GM12874 (cell line): ENCODE data around the gene SCN1B.

Experiments
- CTCF ChIP-seq: IDR thresholded peaks from 2 replicates; pipeline ENCODE4 v1.5.1; 2011; ENCODE audit warnings: low read depth, mild to moderate bottlenecking, control low read depth, low read length, moderate library complexity; ENCODE audit not compliant: insufficient read depth

The SCN1B gene

GRCh38 chr19:35026418-35026817 lies 3.9 kb upstream of the SCN1B start:
- TF ChIP-seq CTCF, result no peak

- no peak for TF ChIP-seq CTCF
Measured at GRCh38 chr19:35027009-35027408, 3.3 kb upstream of the SCN1B start.

- no peak for TF ChIP-seq CTCF
Measured at GRCh38 chr19:35027851-35028599, 2.2 kb upstream of the SCN1B start.

GRCh38 chr19:35029737-35030256 lies 473 bp upstream of the SCN1B start:
- no peak for TF ChIP-seq CTCF

- TF ChIP-seq CTCF, result no peak
Measured at GRCh38 chr19:35031072-35031881, 1.0 kb downstream of the SCN1B start.

- TF ChIP-seq CTCF, result no peak
Measured at GRCh38 chr19:35032356-35032865, 2.1 kb downstream of the SCN1B start.

- TF ChIP-seq CTCF, result no peak
Measured at GRCh38 chr19:35033067-35034004, 3.1 kb downstream of the SCN1B start.
